Measurements from ENCODE around the gene AKR1C1. TPM values are rescaled to one million over a fixed set of nuclear protein-coding genes. Genes with fewer than 3 reads are reported as not detected.
"Not testable (repeated sequence)": the region's sequence is repeated elsewhere in the genome, so short reads cannot be mapped to it uniquely, and the experiment has no call there.

AKR1C1 gene
- total RNA-seq = not detected in 2 replicates
- 0.16 TPM for total RNA-seq (2013)
- polyA plus RNA-seq = 0.03 and 0.25 TPM in 2 replicates
- 0.29 and 0.43 TPM in 2 replicates for polyA minus RNA-seq

DNA sequence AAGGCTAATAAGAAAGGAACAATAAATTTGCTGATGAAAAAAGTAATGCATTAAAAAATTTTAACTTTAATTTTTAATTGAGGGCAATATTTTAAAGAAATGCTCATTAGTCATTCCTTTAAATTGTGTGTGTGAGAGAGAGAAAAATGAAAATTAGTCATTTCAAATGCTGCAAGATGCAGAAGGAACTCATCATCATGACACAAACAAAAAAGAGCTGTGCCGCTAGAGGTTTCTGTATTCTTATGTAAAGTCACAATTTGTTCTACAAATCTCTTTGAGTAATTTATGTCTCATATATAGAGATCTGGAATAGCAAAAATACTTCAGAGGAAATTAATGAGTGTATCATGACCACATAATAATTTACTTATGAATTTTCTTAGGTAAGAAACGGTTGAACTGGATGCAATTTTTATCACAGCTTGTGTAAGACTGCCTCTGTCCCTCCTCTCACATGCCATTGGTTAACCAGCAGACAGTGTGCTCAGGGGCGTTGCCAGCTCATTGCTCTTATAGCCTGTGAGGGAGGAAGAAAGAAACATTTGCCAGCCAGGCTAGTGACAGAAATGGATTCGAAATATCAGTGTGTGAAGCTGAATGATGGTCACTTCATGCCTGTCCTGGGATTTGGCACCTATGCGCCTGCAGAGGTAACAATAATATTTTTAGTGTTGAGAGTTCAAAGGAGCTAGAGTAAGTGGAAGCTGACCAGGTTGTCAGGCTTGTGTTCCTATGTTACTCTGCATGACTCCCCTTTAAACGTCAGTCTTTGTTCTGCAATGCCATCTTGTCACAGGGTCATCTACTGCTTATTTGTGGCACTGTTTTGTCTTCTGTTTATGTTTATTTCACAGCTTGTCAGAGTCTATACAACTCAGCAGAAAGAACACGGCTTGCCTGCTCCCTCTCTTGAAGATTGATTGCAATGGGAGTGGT is at the start of gene AKR1C1:
Gene AKR1C1, plus strand, starts transcription at position 540 of the 939 bp plus-strand sequence. Its CDS starts 30 bp downstream, at position 570.
- H3K27me3 Mint-ChIP-seq; H3K9me3 Mint-ChIP-seq (ENCODE audit: insufficient read depth); H3K27ac ChIP-seq (ENCODE audit: low read length in 2 of 2); DNase-seq; intact Hi-C loops (cut with micrococcal nuclease); H3K36me3 ChIP-seq (replicated peaks in 1 of 2; ENCODE audit: control extremely low read depth in 1 of 2, control insufficient read depth in 1 of 2, extremely low read depth in 1 of 2, insufficient read depth in 2 of 2, low read length in 1 of 2); H3K9me3 ChIP-seq (ENCODE audit: control extremely low read depth in 1 of 3, control insufficient read depth in 2 of 3, insufficient read depth in 1 of 3, low read length in 2 of 3); H3K4me3 Mint-ChIP-seq; H3K27me3 ChIP-seq (replicated peaks in 1 of 4; ENCODE audit: control extremely low read depth in 1 of 4, control insufficient read depth in 3 of 4, insufficient read depth in 4 of 4, low read length in 3 of 4); CTCF ChIA-PET; POLR2A ChIA-PET; H3K27ac Mint-ChIP-seq; H3K4me1 Mint-ChIP-seq; H3K4me3 ChIP-seq (ENCODE audit: control extremely low read depth in 1 of 5, extremely low read depth in 1 of 5, insufficient read depth in 1 of 5, low read depth in 2 of 5, low read length in 4 of 5); H4K20me1 ChIP-seq (ENCODE audit: control insufficient read depth, insufficient read depth, low read length, poor library complexity, severe bottlenecking); H3K4me2 ChIP-seq (replicated peaks; ENCODE audit: low read depth, low read length, poor library complexity, severe bottlenecking); H3K9ac ChIP-seq (ENCODE audit: low read length); H3K4me1 ChIP-seq (ENCODE audit: control insufficient read depth in 2 of 2, insufficient read depth in 2 of 2, low read length in 2 of 2); H3K79me2 ChIP-seq (ENCODE audit: control insufficient read depth, insufficient read depth, low read length); H2AFZ ChIP-seq (ENCODE audit: insufficient read depth, low read depth, low read length, poor library complexity, severe bottlenecking); ATAC-seq (ENCODE audit: low read depth): not testable (repeated sequence)
- 80% methylated on average over 1 of the region's 7 CpGs for WGBS (ENCODE audit: insufficient coverage)

GRCh38 chr10:4914213-4914850 is 48.9 kb upstream of the AKR1C1 start:
- POLR2A ChIA-PET = no interaction called here
- Histone ChIP-seq H3K4me2 (replicated peaks; ENCODE audit: low read depth, low read length, poor library complexity, severe bottlenecking) (no peak overlapping the region), H3K36me3 (replicated peaks in 1 of 2; ENCODE audit: control extremely low read depth in 1 of 2, control insufficient read depth in 1 of 2, extremely low read depth in 1 of 2, insufficient read depth in 2 of 2, low read length in 1 of 2) (no peaks in the 10 kb centered on the region), H3K9ac (ENCODE audit: low read length) (no peak overlapping the region), H3K4me3 (ENCODE audit: control extremely low read depth in 1 of 5, extremely low read depth in 1 of 5, insufficient read depth in 1 of 5, low read depth in 2 of 5, low read length in 4 of 5) (no peak overlapping the region), H4K20me1 (ENCODE audit: control insufficient read depth, insufficient read depth, low read length, poor library complexity, severe bottlenecking) (no peaks in the 10 kb centered on the region), H3K4me1 (ENCODE audit: control insufficient read depth in 2 of 2, insufficient read depth in 2 of 2, low read length in 2 of 2) (no peaks in the 10 kb centered on the region), H3K27me3 (replicated peaks in 1 of 4; ENCODE audit: control extremely low read depth in 1 of 4, control insufficient read depth in 3 of 4, insufficient read depth in 4 of 4, low read length in 3 of 4) (no peaks in the 10 kb centered on the region), H3K79me2 (ENCODE audit: control insufficient read depth, insufficient read depth, low read length) (no peaks in the 10 kb centered on the region), H3K9me3 (ENCODE audit: control extremely low read depth in 1 of 3, control insufficient read depth in 2 of 3, insufficient read depth in 1 of 3, low read length in 2 of 3) (peaks cover 0 to 6% (median 0%) of the 10 kb centered on the region in 3 donors), H2AFZ (ENCODE audit: insufficient read depth, low read depth, low read length, poor library complexity, severe bottlenecking) (no peak overlapping the region), H3K27ac (ENCODE audit: low read length in 2 of 2) (no peak overlapping the region)
- intact Hi-C loops (cut with micrococcal nuclease) = no loop called here
- DNase-seq (no peak), ATAC-seq (ENCODE audit: low read depth) (no peak)
- Mint-ChIP-seq H3K4me3 (no peak overlapping the region), H3K4me1 (no peaks in the 10 kb centered on the region), H3K27me3 (no peaks in the 10 kb centered on the region), H3K9me3 (ENCODE audit: insufficient read depth) (no peaks in the 10 kb centered on the region), H3K27ac (no peak overlapping the region)
- CTCF ChIA-PET = no interaction called here
- TF ChIP-seq, protein P1, sequence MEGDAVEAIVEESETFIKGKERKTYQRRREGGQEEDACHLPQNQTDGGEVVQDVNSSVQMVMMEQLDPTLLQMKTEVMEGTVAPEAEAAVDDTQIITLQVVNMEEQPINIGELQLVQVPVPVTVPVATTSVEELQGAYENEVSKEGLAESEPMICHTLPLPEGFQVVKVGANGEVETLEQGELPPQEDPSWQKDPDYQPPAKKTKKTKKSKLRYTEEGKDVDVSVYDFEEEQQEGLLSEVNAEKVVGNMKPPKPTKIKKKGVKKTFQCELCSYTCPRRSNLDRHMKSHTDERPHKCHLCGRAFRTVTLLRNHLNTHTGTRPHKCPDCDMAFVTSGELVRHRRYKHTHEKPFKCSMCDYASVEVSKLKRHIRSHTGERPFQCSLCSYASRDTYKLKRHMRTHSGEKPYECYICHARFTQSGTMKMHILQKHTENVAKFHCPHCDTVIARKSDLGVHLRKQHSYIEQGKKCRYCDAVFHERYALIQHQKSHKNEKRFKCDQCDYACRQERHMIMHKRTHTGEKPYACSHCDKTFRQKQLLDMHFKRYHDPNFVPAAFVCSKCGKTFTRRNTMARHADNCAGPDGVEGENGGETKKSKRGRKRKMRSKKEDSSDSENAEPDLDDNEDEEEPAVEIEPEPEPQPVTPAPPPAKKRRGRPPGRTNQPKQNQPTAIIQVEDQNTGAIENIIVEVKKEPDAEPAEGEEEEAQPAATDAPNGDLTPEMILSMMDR (IDR thresholded peaks at IDR 0.05) = no peak
- no peak for TF ChIP-seq EZH2 (IDR thresholded peaks at IDR 0.05; ENCODE audit: borderline replicate concordance, insufficient read depth, low read depth, low read length, poor library complexity, severe bottlenecking)
- WGBS (ENCODE audit: insufficient coverage) = 93% methylated on average over 4 of the region's 6 CpGs
